HFFc6 (cell line): Measurements from ENCODE around the gene CELF4. TPM values are rescaled to one million over a fixed set of nuclear protein-coding genes. Genes with fewer than 3 reads are reported as not detected.

Experiments used
- DNase-seq: peaks from one replicate; pipeline ENCODE4 v3.0.0-alpha.2; 2018
- H3K27ac Mint-ChIP-seq: 2 replicates; pipeline ENCODE4 v1.8.0; 2020; ENCODE audit warnings: mild to moderate bottlenecking, mixed read lengths
- H3K27me3 Mint-ChIP-seq: 2 replicates; pipeline ENCODE4 v1.8.0; 2021; ENCODE audit warnings: mild to moderate bottlenecking, moderate library complexity, mixed read lengths; ENCODE audit not compliant: insufficient read depth
- H3K36me3 Mint-ChIP-seq: 2 replicates; pipeline ENCODE4 v1.8.0; 2021; ENCODE audit warnings: low read depth, mixed read lengths
- H3K4me1 Mint-ChIP-seq: 2 replicates; pipeline ENCODE4 v1.8.0; 2020; ENCODE audit warnings: low read depth, mixed read lengths
- H3K4me3 Mint-ChIP-seq: 2 replicates; pipeline ENCODE4 v1.8.0; 2020; ENCODE audit warnings: mild to moderate bottlenecking, moderate library complexity, mixed read lengths
- H3K9me3 Mint-ChIP-seq: 2 replicates; pipeline ENCODE4 v1.8.0; 2020; ENCODE audit warnings: mild to moderate bottlenecking, mixed read lengths
- CTCF ChIP-seq: fragments of 200-600 bp; sonication (generic); IDR thresholded peaks from 2 replicates; pipeline ENCODE4 v1.5.0; 2021; ENCODE audit warnings: antibody characterized with exemption, mild to moderate bottlenecking
- total RNA-seq, 6 experiments: library from RNA; stranded (reverse); fragmentation: NEBNext Ultra II Directional; extraction: Animal tissue kit (Norgen Biotek cat#: 25700); gene quantifications; 2 replicates in 1 of 6; 3 replicates in 5 of 6; pipeline ENCODE4 v1.2.3, GENCODE V29; 2021

The CELF4 gene
- total RNA-seq, 6 experiments from 2014 or later, result not detected

- no peak for DNase-seq
- no peak for TF ChIP-seq CTCF
- no peaks in the 10 kb centered on the region for H3K36me3 Mint-ChIP-seq
- no peaks in the 10 kb centered on the region for H3K4me1 Mint-ChIP-seq
- no peak overlapping the region for H3K4me3 Mint-ChIP-seq
- no peak overlapping the region for H3K27ac Mint-ChIP-seq
- H3K27me3 Mint-ChIP-seq, result peaks cover 66% of the 10 kb centered on the region
- no peaks in the 10 kb centered on the region for H3K9me3 Mint-ChIP-seq
Observed at GRCh38 chr18:37321582-37322491, 243.8 kb downstream of the CELF4 start.

- DNase-seq, result no peak
- Mint-ChIP-seq H3K27me3 (peaks cover 64% of the 10 kb centered on the region), H3K36me3 (no peaks in the 10 kb centered on the region), H3K4me1 (no peaks in the 10 kb centered on the region), H3K9me3 (no peaks in the 10 kb centered on the region), H3K27ac (no peak overlapping the region), H3K4me3 (no peak overlapping the region)
- no peak for TF ChIP-seq CTCF
Observed at GRCh38 chr18:37320317-37320716, 245.3 kb downstream of the CELF4 start.

GRCh38 chr18:37318360-37319355 is 246.9 kb downstream of the CELF4 start:
- Mint-ChIP-seq H3K36me3 (no peaks in the 10 kb centered on the region), H3K27ac (no peak overlapping the region), H3K27me3 (peaks cover 63% of the 10 kb centered on the region), H3K9me3 (no peaks in the 10 kb centered on the region), H3K4me1 (no peaks in the 10 kb centered on the region), H3K4me3 (no peak overlapping the region)
- TF ChIP-seq CTCF, result no peak
- DNase-seq, result no peak

- Mint-ChIP-seq H3K27me3 (peaks cover 58% of the 10 kb centered on the region), H3K4me3 (no peak overlapping the region), H3K27ac (no peak overlapping the region), H3K36me3 (no peaks in the 10 kb centered on the region), H3K4me1 (no peaks in the 10 kb centered on the region), H3K9me3 (no peaks in the 10 kb centered on the region)
- no peak for TF ChIP-seq CTCF
- no peak for DNase-seq
Observed at GRCh38 chr18:37317486-37317885, 248.1 kb downstream of the CELF4 start.

- no peak overlapping the region for H3K27ac Mint-ChIP-seq
- no peak for DNase-seq
- H3K4me3 Mint-ChIP-seq, result no peak overlapping the region
- H3K36me3 Mint-ChIP-seq, result no peaks in the 10 kb centered on the region
- H3K4me1 Mint-ChIP-seq, result no peaks in the 10 kb centered on the region
- no peak for TF ChIP-seq CTCF
- H3K27me3 Mint-ChIP-seq, result peaks cover 60% of the 10 kb centered on the region
- no peaks in the 10 kb centered on the region for H3K9me3 Mint-ChIP-seq
Observed at GRCh38 chr18:37316468-37316867, 249.1 kb downstream of the CELF4 start.
